Mesothelial cell of epicardium (in vitro differentiated cells): ENCODE results near the gene YTHDF1. TPM values are rescaled to one million over a fixed set of nuclear protein-coding genes. Genes with fewer than 3 reads are reported as not detected.
"Not testable (repeated sequence)": the region's sequence is repeated elsewhere in the genome, so short reads cannot be mapped to it uniquely, and the experiment has no call there.

ENCODE experiments used
- DNase-seq, 2 experiments: peaks; one replicate each; pipeline ENCODE4 v3.0.0; 2021; ENCODE audit warnings: low spot score in 2 of 2; ENCODE audit not compliant: unreplicated experiment in 2 of 2
- H3K27ac Mint-ChIP-seq: 2 replicates; pipeline ENCODE4 v1.8.0; 2021; ENCODE audit warnings: mixed read lengths
- H3K27me3 Mint-ChIP-seq: 2 replicates; pipeline ENCODE4 v1.8.0; 2021; ENCODE audit warnings: low read depth, mixed read lengths
- H3K36me3 Mint-ChIP-seq: 2 replicates; pipeline ENCODE4 v1.8.0; 2021; ENCODE audit warnings: mixed read lengths
- H3K4me1 Mint-ChIP-seq: 2 replicates; pipeline ENCODE4 v1.8.0; 2021; ENCODE audit warnings: mixed read lengths
- H3K4me3 Mint-ChIP-seq: 2 replicates; pipeline ENCODE4 v1.8.0; 2021; ENCODE audit warnings: mild to moderate bottlenecking, moderate library complexity, mixed read lengths
- H3K9me3 Mint-ChIP-seq: 2 replicates; pipeline ENCODE4 v1.8.0; 2021; ENCODE audit warnings: mixed read lengths
- CTCF ChIP-seq: fragments of 200-600 bp; sonication (generic); IDR thresholded peaks from one replicate; pipeline ENCODE4 v1.5.0; 2021; ENCODE audit warnings: antibody characterized with exemption; ENCODE audit not compliant: unreplicated experiment
- total RNA-seq: library from RNA; stranded (reverse); gene quantifications from 3 replicates; pipeline ENCODE4 v1.2.1, GENCODE V29; 2021

Gene YTHDF1
- total RNA-seq, 1 donor from 2014 or later: 49.3 TPM

GRCh38 chr20:63224412-63225081 lies 8.6 kb upstream of the YTHDF1 start:
- H3K4me1 Mint-ChIP-seq: peaks cover 15% of the 10 kb centered on the region
- no peak overlapping the region for H3K27ac Mint-ChIP-seq
- peak in 1 of 2 experiments; percentile 56 for DNase-seq
- H3K27me3 Mint-ChIP-seq: peaks cover 26% of the 10 kb centered on the region
- no peaks in the 10 kb centered on the region for H3K36me3 Mint-ChIP-seq
- no peak for TF ChIP-seq CTCF
- H3K4me3 Mint-ChIP-seq: no peak overlapping the region
- H3K9me3 Mint-ChIP-seq: no peaks in the 10 kb centered on the region

- Mint-ChIP-seq H3K27me3 (peaks cover 24% of the 10 kb centered on the region), H3K9me3 (no peaks in the 10 kb centered on the region), H3K27ac (no peak overlapping the region), H3K4me1 (peaks cover 13% of the 10 kb centered on the region), H3K36me3 (no peaks in the 10 kb centered on the region), H3K4me3 (no peak overlapping the region)
- no peak for TF ChIP-seq CTCF
- no peak for DNase-seq
Observed at GRCh38 chr20:63223826-63224207, 7.9 kb upstream of the YTHDF1 start.

DNA sequence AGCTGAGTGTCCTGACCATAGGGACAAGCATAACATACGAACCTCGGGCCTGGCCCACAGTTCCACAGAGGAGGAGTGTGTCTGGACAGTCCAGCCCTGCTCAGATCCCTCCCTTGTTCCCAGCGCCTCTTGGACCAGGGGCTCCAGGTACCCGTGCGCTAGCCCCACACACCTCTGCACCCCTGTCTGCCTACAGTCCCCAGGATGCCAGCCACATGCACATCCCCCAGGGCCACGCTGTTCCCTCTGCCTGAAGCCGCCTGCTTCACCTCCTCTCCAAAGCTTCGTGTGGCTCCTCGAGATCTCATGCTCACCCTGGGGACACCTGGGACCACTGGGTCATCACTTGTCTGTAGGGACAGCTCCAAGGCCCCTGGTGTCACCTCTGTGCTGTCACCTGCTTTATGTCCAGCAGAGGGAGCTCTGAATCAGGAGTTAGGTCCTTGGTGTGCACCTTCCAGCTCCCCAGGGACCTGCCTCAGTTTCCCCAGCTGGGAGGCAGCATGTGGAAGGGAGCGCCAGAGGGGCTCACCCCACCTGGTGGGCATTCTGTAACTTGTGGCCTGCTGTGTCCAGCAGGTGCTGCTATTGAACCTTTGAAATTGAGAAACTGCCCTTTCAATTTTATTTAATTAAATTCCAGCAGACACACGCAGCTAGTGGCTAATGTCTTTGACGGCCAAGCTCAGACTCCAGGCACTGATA lies 7.3 kb upstream of the YTHDF1 start:
- DNase-seq: peak in 1 of 2 experiments; percentile 57
- Mint-ChIP-seq H3K27me3 (peaks cover 24% of the 10 kb centered on the region), H3K9me3 (no peaks in the 10 kb centered on the region), H3K27ac (no peak overlapping the region), H3K4me1 (peaks cover 13% of the 10 kb centered on the region), H3K36me3 (no peaks in the 10 kb centered on the region), H3K4me3 (no peak overlapping the region)
- TF ChIP-seq CTCF: peak; percentile 76

GRCh38 chr20:63222541-63222940 lies 6.6 kb upstream of the YTHDF1 start:
- no peak for DNase-seq
- Mint-ChIP-seq H3K4me3 (no peak overlapping the region), H3K4me1 (peaks cover 13% of the 10 kb centered on the region), H3K9me3 (no peaks in the 10 kb centered on the region), H3K27me3 (peaks cover 24% of the 10 kb centered on the region), H3K36me3 (no peaks in the 10 kb centered on the region), H3K27ac (no peak overlapping the region)
- TF ChIP-seq CTCF: no peak

GRCh38 chr20:63221400-63222053 lies 5.6 kb upstream of the YTHDF1 start:
- H3K27ac Mint-ChIP-seq, H3K4me3 Mint-ChIP-seq, H3K9me3 Mint-ChIP-seq, H3K36me3 Mint-ChIP-seq, DNase-seq: not testable (repeated sequence)
- Mint-ChIP-seq H3K4me1 (peaks cover 18% of the 10 kb centered on the region), H3K27me3 (peaks cover 24% of the 10 kb centered on the region)
